Sigmoid colon (tissue), 3 donors: ENCODE results near the gene NCOR2.

Experiments
- CTCF ChIP-seq, 4 experiments: fragments of 450-650 bp in 3 of 4; fragments of 200-600 bp in 1 of 4; IDR thresholded peaks; one replicate each; pipeline ENCODE4 v1.5.1; 2016 to 2019; ENCODE audit warnings: antibody characterized with exemption in 4 of 4, mild to moderate bottlenecking in 3 of 4, moderate library complexity in 2 of 4
- POLR2A ChIP-seq, 2 donors: fragments of 450-650 bp; IDR thresholded peaks; one replicate each; pipeline ENCODE4 v1.6.1; 2016; ENCODE audit warnings: antibody characterized with exemption in 2 of 2, mild to moderate bottlenecking in 2 of 2, moderate library complexity in 2 of 2

- TF ChIP-seq CTCF (IDR thresholded peaks at IDR 0.05) (no peak), POLR2A (IDR thresholded peaks at IDR 0.05) (no peak)
Measured at GRCh38 chr12:124533456-124533855, 34.0 kb downstream of the NCOR2 start.
